ENCODE results near the gene WDR87. TPM values are rescaled to one million over a fixed set of nuclear protein-coding genes. Genes with fewer than 3 reads are reported as not detected.
A peak's percentile ranks its signal among the peaks of the same experiment; 100 is the strongest.
"Not testable (repeated sequence)": the region's sequence is repeated elsewhere in the genome, so short reads cannot be mapped to it uniquely, and the experiment has no call there.

WDR87 gene
- total RNA-seq, 1 experiment from 2014 or later, result not detected

- H3K27me3 ChIP-seq (replicated peaks; ENCODE audit: control insufficient read depth, insufficient read depth, low read length), result no peaks in the 10 kb centered on the region
- H3K4me1 Mint-ChIP-seq (ENCODE audit: low read depth, unreplicated experiment), result peaks cover 19% of the 10 kb centered on the region
- no peak for DNase-seq
- H3K36me3 ChIP-seq (ENCODE audit: control insufficient read depth, insufficient read depth, low read length), result no peaks in the 10 kb centered on the region; the same call in 1 of the 2 replicates
- intact Hi-C loops (cut with micrococcal nuclease; ENCODE audit: unreplicated experiment), result no loop called here
- H3K9me3 Mint-ChIP-seq (ENCODE audit: unreplicated experiment), result no peaks in the 10 kb centered on the region
- POLR2A ChIA-PET, result interaction anchor here (0.6 kb wide), 1 partner anchor 20 kb away, joined by 4 read pairs; the partner anchor contains the start of gene WDR87
- no peak overlapping the region for H3K4me3 ChIP-seq (ENCODE audit: low read depth, low read length)
- H3K9me3 ChIP-seq, result no peaks in the 10 kb centered on the region
- no peak for TF ChIP-seq CTCF (IDR thresholded peaks at IDR 0.05; ENCODE audit: insufficient read depth in 1 of 2, low read depth in 1 of 2, low read length in 1 of 2, severe bottlenecking in 1 of 2, unreplicated experiment in 1 of 2)
- BruUV-seq (replicated peaks), result no TSS peak
- no peak overlapping the region for H3K4me3 Mint-ChIP-seq (ENCODE audit: unreplicated experiment)
- H3K27me3 Mint-ChIP-seq (ENCODE audit: insufficient read depth, unreplicated experiment), result no peaks in the 10 kb centered on the region
- peaks cover 16% of the 10 kb centered on the region for H3K4me1 ChIP-seq
- peaks cover 33% of the 10 kb centered on the region for H3K36me3 Mint-ChIP-seq (ENCODE audit: insufficient read depth, unreplicated experiment)
- CTCF ChIA-PET, result interaction anchor here (0.6 kb wide), 2 partner anchors 11 to 57 kb away, joined by 3 read pairs; no protein-coding TSS in a partner anchor
- peak overlapping the region; percentile 82 for H3K27ac Mint-ChIP-seq (ENCODE audit: unreplicated experiment)
Observed at GRCh38 chr19:37926711-37927110, 20.3 kb upstream of the WDR87 start.

- no peaks in the 10 kb centered on the region for H3K27me3 Mint-ChIP-seq (ENCODE audit: insufficient read depth, unreplicated experiment)
Observed at GRCh38 chr19:37926255-37926654, 19.9 kb upstream of the WDR87 start.

GRCh38 chr19:37925212-37925611 is 18.8 kb upstream of the WDR87 start:
- H3K4me3 Mint-ChIP-seq (ENCODE audit: unreplicated experiment), result no peak overlapping the region
- peaks cover 16% of the 10 kb centered on the region for H3K4me1 ChIP-seq
- ChIA-PET POLR2A (no interaction called here), CTCF (no interaction called here)
- no peak for DNase-seq
- peak overlapping the region; percentile 42 for H3K27ac Mint-ChIP-seq (ENCODE audit: unreplicated experiment)
- no peaks in the 10 kb centered on the region for H3K27me3 ChIP-seq (replicated peaks; ENCODE audit: control insufficient read depth, insufficient read depth, low read length)
- H3K9me3 ChIP-seq, result no peaks in the 10 kb centered on the region
- no peaks in the 10 kb centered on the region for H3K27me3 Mint-ChIP-seq (ENCODE audit: insufficient read depth, unreplicated experiment)
- H3K4me1 Mint-ChIP-seq (ENCODE audit: low read depth, unreplicated experiment), result peaks cover 34% of the 10 kb centered on the region
- no TSS peak for BruUV-seq (replicated peaks)
- intact Hi-C loops (cut with micrococcal nuclease; ENCODE audit: unreplicated experiment), result no loop called here
- H3K36me3 Mint-ChIP-seq (ENCODE audit: insufficient read depth, unreplicated experiment), result peaks cover 48% of the 10 kb centered on the region
- H3K4me3 ChIP-seq (ENCODE audit: low read depth, low read length), result no peak overlapping the region
- H3K9me3 Mint-ChIP-seq (ENCODE audit: unreplicated experiment), result no peaks in the 10 kb centered on the region
- H3K36me3 ChIP-seq (ENCODE audit: control insufficient read depth, insufficient read depth, low read length), result no peaks in the 10 kb centered on the region; the same call in 1 of the 2 replicates
- TF ChIP-seq CTCF (IDR thresholded peaks at IDR 0.05; ENCODE audit: insufficient read depth in 1 of 2, low read depth in 1 of 2, low read length in 1 of 2, severe bottlenecking in 1 of 2, unreplicated experiment in 1 of 2), result no peak

More at GRCh38 chr19:37926255-37926654, 19.9 kb upstream of the WDR87 start:
- no TSS peak for BruUV-seq (replicated peaks)
- H3K4me3 Mint-ChIP-seq (ENCODE audit: unreplicated experiment), result no peak overlapping the region
- H3K4me3 ChIP-seq (ENCODE audit: low read depth, low read length), result no peak overlapping the region
- no peak for TF ChIP-seq CTCF (IDR thresholded peaks at IDR 0.05; ENCODE audit: insufficient read depth in 1 of 2, low read depth in 1 of 2, low read length in 1 of 2, severe bottlenecking in 1 of 2, unreplicated experiment in 1 of 2)
- peaks cover 38% of the 10 kb centered on the region for H3K36me3 Mint-ChIP-seq (ENCODE audit: insufficient read depth, unreplicated experiment)
- intact Hi-C loops (cut with micrococcal nuclease; ENCODE audit: unreplicated experiment), result no loop called here
- peaks cover 24% of the 10 kb centered on the region for H3K4me1 Mint-ChIP-seq (ENCODE audit: low read depth, unreplicated experiment)
- no peak for DNase-seq
- no peaks in the 10 kb centered on the region for H3K9me3 ChIP-seq
- ChIA-PET POLR2A (no interaction called here), CTCF (interaction anchor here (0.6 kb wide), 2 partner anchors 10 to 58 kb away, joined by 3 read pairs; no protein-coding TSS in a partner anchor)
- H3K9me3 Mint-ChIP-seq (ENCODE audit: unreplicated experiment), result no peaks in the 10 kb centered on the region
- H3K27ac Mint-ChIP-seq (ENCODE audit: unreplicated experiment), result peak overlapping the region; percentile 82
- H3K4me1 ChIP-seq, result peaks cover 11% of the 10 kb centered on the region
- no peaks in the 10 kb centered on the region; the same call in 1 of the 2 replicates for H3K36me3 ChIP-seq (ENCODE audit: control insufficient read depth, insufficient read depth, low read length)
- H3K27me3 ChIP-seq (replicated peaks; ENCODE audit: control insufficient read depth, insufficient read depth, low read length), result no peaks in the 10 kb centered on the region

- H3K27me3 ChIP-seq (replicated peaks; ENCODE audit: control insufficient read depth, insufficient read depth, low read length); H3K36me3 ChIP-seq (ENCODE audit: control insufficient read depth, insufficient read depth, low read length); H3K9me3 Mint-ChIP-seq (ENCODE audit: unreplicated experiment); intact Hi-C loops (cut with micrococcal nuclease; ENCODE audit: unreplicated experiment); H3K9me3 ChIP-seq; H3K27me3 Mint-ChIP-seq (ENCODE audit: insufficient read depth, unreplicated experiment); H3K4me3 ChIP-seq (ENCODE audit: low read depth, low read length); H3K4me3 Mint-ChIP-seq (ENCODE audit: unreplicated experiment); DNase-seq; H3K27ac Mint-ChIP-seq (ENCODE audit: unreplicated experiment); BruUV-seq (replicated peaks): not testable (repeated sequence)
- Mint-ChIP-seq H3K4me1 (ENCODE audit: low read depth, unreplicated experiment) (peaks cover 35% of the 10 kb centered on the region), H3K36me3 (ENCODE audit: insufficient read depth, unreplicated experiment) (peaks cover 51% of the 10 kb centered on the region)
- H3K4me1 ChIP-seq, result peaks cover 16% of the 10 kb centered on the region
- CTCF ChIA-PET, result interaction anchor here (0.6 to 1.2 kb wide), 2 partner anchors 18 to 423 kb away, joined by 7 read pairs; partner anchors contain the start of genes SIPA1L3 and WDR87
- POLR2A ChIA-PET, result interaction anchor here (1.9 kb wide), 1 partner anchor 18 kb away, joined by 10 read pairs; the partner anchor contains the start of genes SIPA1L3 and WDR87
Observed at GRCh38 chr19:37924573-37924972, 18.2 kb upstream of the WDR87 start.
